RCC 7860 (cell line): Measurements from ENCODE around the gene ACTN3.
A peak's percentile ranks its signal among the peaks of the same experiment; 100 is the strongest.
"Not testable (repeated sequence)": the region's sequence is repeated elsewhere in the genome, so short reads cannot be mapped to it uniquely, and the experiment has no call there.

Source experiments
- DNase-seq: peaks from one replicate; pipeline ENCODE4 v3.0.0-alpha.2; 2015; ENCODE audit warnings: low spot score
- FAIRE-seq: peaks from 2 replicates; lab custom pipeline; 2012; peaks lifted over from hg19 to GRCh38; lab: Jason Lieb, UNC

Gene ACTN3

GRCh38 chr11:66592457-66593302 is 46.0 kb downstream of the ACTN3 start, which contains the start of the genes CCDC87 and CCS:
TSS of gene CCDC87 (minus strand) at chr11:66593063. CDS start at chr11:66593015, 48 bp downstream.
TSS of gene CCS (plus strand) at chr11:66593185. CDS start at chr11:66593262, 77 bp downstream.
- FAIRE-seq = no peak
- peak; percentile 81 for DNase-seq

- no peak for FAIRE-seq
- no peak for DNase-seq
These were observed 46.6 kb downstream of the ACTN3 start for GRCh38 chr11:66593303-66593635.

GRCh38 chr11:66593650-66594049 is 46.9 kb downstream of the ACTN3 start:
- DNase-seq (no peak), FAIRE-seq (no peak)

GRCh38 chr11:66595245-66595904 is 48.7 kb downstream of the ACTN3 start:
- no peak for DNase-seq
- FAIRE-seq = no peak

GRCh38 chr11:66598993-66599392 is 52.3 kb downstream of the ACTN3 start:
- FAIRE-seq (no peak), DNase-seq (no peak)

- DNase-seq (no peak), FAIRE-seq (no peak)
These were observed 53.5 kb downstream of the ACTN3 start for GRCh38 chr11:66600219-66600618.

- FAIRE-seq (no peak), DNase-seq (no peak)
These were observed 54.0 kb downstream of the ACTN3 start for GRCh38 chr11:66600631-66601233.

GRCh38 chr11:66603072-66603471 is 56.4 kb downstream of the ACTN3 start:
- DNase-seq = no peak
- FAIRE-seq = no peak

GRCh38 chr11:66604155-66604554 is 57.5 kb downstream of the ACTN3 start:
- FAIRE-seq (no peak), DNase-seq (no peak)

- FAIRE-seq = not testable (repeated sequence)
These were observed 59.9 kb downstream of the ACTN3 start for GRCh38 chr11:66606608-66607007.

GRCh38 chr11:66607126-66607834 is 60.6 kb downstream of the ACTN3 start:
- DNase-seq (peak; percentile 13), FAIRE-seq (peak; percentile 27)

More at GRCh38 chr11:66606608-66607007, 59.9 kb downstream of the ACTN3 start:
- not testable (repeated sequence) for DNase-seq

- FAIRE-seq (no peak), DNase-seq (no peak)
These were observed 63.3 kb downstream of the ACTN3 start for GRCh38 chr11:66609721-66610617.

GRCh38 chr11:66612458-66612857 is 65.8 kb downstream of the ACTN3 start:
- FAIRE-seq (no peak), DNase-seq (no peak)
